B cell (primary cell): ENCODE data around the gene STXBP6. TPM values are rescaled to one million over a fixed set of nuclear protein-coding genes. Genes with fewer than 3 reads are reported as not detected.
"Not testable (repeated sequence)": the region's sequence is repeated elsewhere in the genome, so short reads cannot be mapped to it uniquely, and the experiment has no call there.

Experiments
- ATAC-seq: fragments of 200-7000 bp; cut with Tn5 transposase; one replicate; pipeline ENCODE4 v1.10.0; 2021; ENCODE audit warnings: low read depth, mild to moderate bottlenecking, moderate number of reproducible peaks, moderate library complexity
- CTCF ChIA-PET: fragments of 350-600 bp; sonication (Branson Sonifier 250); formaldehyde crosslinking; loops from one replicate; lab custom pipeline; 2021; ENCODE audit warnings: antibody characterized with exemption, inconsistent platforms; lab: Charles Lee
- POLR2A ChIA-PET: fragments of 350-600 bp; sonication (Branson Sonifier 250); formaldehyde crosslinking; loops from one replicate; lab custom pipeline; 2021; ENCODE audit warnings: antibody characterized with exemption; lab: Charles Lee
- DNase-seq: peaks from one replicate; pipeline ENCODE4 v3.0.0; 2013
- H2AFZ ChIP-seq: 2 replicates; pipeline ENCODE4 v1.6.1; 2012; ENCODE audit warnings: mild to moderate bottlenecking, low read depth, low read length; ENCODE audit not compliant: insufficient read depth, poor library complexity, severe bottlenecking
- H3K27ac ChIP-seq, 2 donors: 1 replicate in 1 of 2; 2 replicates in 1 of 2; pipeline ENCODE4 v1.5.1; 2012 to 2013; ENCODE audit warnings: low read length in 2 of 2, mild to moderate bottlenecking in 2 of 2, moderate library complexity in 1 of 2
- H3K27me3 ChIP-seq, 4 experiments: fragments of 200-600 bp in 1 of 4; sonication (generic) in 1 of 4; replicated peaks in 1 of 4; 1 replicate in 2 of 4; 2 replicates in 2 of 4; pipeline versions ENCODE4 v1.6.1 to v1.7.0; 2013 to 2016; ENCODE audit warnings: low read length in 3 of 4, mild to moderate bottlenecking in 2 of 4, mixed read lengths in 1 of 4, moderate library complexity in 1 of 4; ENCODE audit not compliant: insufficient read depth in 4 of 4, control insufficient read depth in 3 of 4; ENCODE audit errors: control extremely low read depth in 1 of 4
- H3K36me3 ChIP-seq, 2 experiments: replicated peaks in 1 of 2; 1 replicate in 1 of 2; 2 replicates in 1 of 2; pipeline versions ENCODE4 v1.6.1 to v1.7.1; 2013; ENCODE audit warnings: low read length in 1 of 2; ENCODE audit not compliant: insufficient read depth in 2 of 2, control insufficient read depth in 1 of 2; ENCODE audit errors: control extremely low read depth in 1 of 2, extremely low read depth in 1 of 2
- H3K4me1 ChIP-seq, 2 donors: fragments of 200-600 bp in 1 of 2; sonication (generic) in 1 of 2; 1 replicate in 1 of 2; 2 replicates in 1 of 2; pipeline versions ENCODE4 v1.5.1 to v1.6.1; 2013 to 2017; ENCODE audit warnings: low read length in 2 of 2; ENCODE audit not compliant: control insufficient read depth in 2 of 2, insufficient read depth in 2 of 2
- H3K4me2 ChIP-seq: replicated peaks from 2 replicates; pipeline ENCODE3; 2012; ENCODE audit warnings: mild to moderate bottlenecking, low read depth, low read length; ENCODE audit not compliant: poor library complexity, severe bottlenecking
- H3K4me3 ChIP-seq, 5 experiments: fragments of 200-600 bp in 1 of 5; sonication (generic) in 1 of 5; 1 replicate in 3 of 5; 2 replicates in 2 of 5; pipeline versions ENCODE4 v1.5.1 to v1.7.0; 2011 to 2016; ENCODE audit warnings: low read length in 4 of 5, mild to moderate bottlenecking in 4 of 5, low read depth in 2 of 5, control low read depth in 1 of 5, moderate library complexity in 1 of 5; ENCODE audit not compliant: insufficient read depth in 1 of 5; ENCODE audit errors: control extremely low read depth in 1 of 5, extremely low read depth in 1 of 5
- H3K79me2 ChIP-seq: fragments of 200-600 bp; sonication (generic); one replicate; pipeline ENCODE4 v1.6.0; 2016; ENCODE audit warnings: low read length; ENCODE audit not compliant: control insufficient read depth, insufficient read depth
- H3K9ac ChIP-seq: fragments of 200-600 bp; sonication (generic); 2 replicates; pipeline ENCODE4 v1.6.1; 2017; ENCODE audit warnings: mild to moderate bottlenecking, low read length, moderate library complexity
- H3K9me3 ChIP-seq, 3 donors: one replicate each; pipeline versions ENCODE4 v1.6.1 to v1.7.1; 2013; ENCODE audit warnings: low read length in 2 of 3; ENCODE audit not compliant: control insufficient read depth in 2 of 3, insufficient read depth in 1 of 3; ENCODE audit errors: control extremely low read depth in 1 of 3
- H4K20me1 ChIP-seq: 2 replicates; pipeline ENCODE4 v1.6.0; 2012; ENCODE audit warnings: mild to moderate bottlenecking, low read length; ENCODE audit not compliant: insufficient read depth, control insufficient read depth, poor library complexity, severe bottlenecking
- H3K27ac Mint-ChIP-seq: one replicate; pipeline ENCODE4 v1.8.0; 2021; ENCODE audit warnings: mixed read lengths
- H3K27me3 Mint-ChIP-seq: one replicate; pipeline ENCODE4 v1.8.0; 2021; ENCODE audit warnings: mixed read lengths
- H3K4me1 Mint-ChIP-seq: one replicate; pipeline ENCODE4 v1.8.0; 2021; ENCODE audit warnings: mixed read lengths
- H3K4me3 Mint-ChIP-seq: one replicate; pipeline ENCODE4 v1.8.0; 2021; ENCODE audit warnings: mixed read lengths
- H3K9me3 Mint-ChIP-seq: one replicate; pipeline ENCODE4 v1.8.0; 2022; ENCODE audit warnings: mixed read lengths; ENCODE audit not compliant: insufficient read depth
- CTCF ChIP-seq: fragments of 200-600 bp; IDR thresholded peaks from one replicate; pipeline ENCODE4 v1.8.0; 2022; ENCODE audit warnings: antibody characterized with exemption, mild to moderate bottlenecking
- EZH2 ChIP-seq: IDR thresholded peaks from 2 replicates; pipeline ENCODE4 v1.6.1; 2012; ENCODE audit warnings: borderline replicate concordance, low read depth, mild to moderate bottlenecking, moderate library complexity, low read length; ENCODE audit not compliant: insufficient read depth, poor library complexity, severe bottlenecking
- WGBS: methylation state at CpG from one replicate; pipeline ENCODE4 v1.1.5; 2013; ENCODE audit warnings: missing lambda C conversion rate; ENCODE audit not compliant: insufficient coverage; 5-methylcytosine and 5-hydroxymethylcytosine counted together
- intact Hi-C: fragments of 100-400 bp; cut with micrococcal nuclease; formaldehyde crosslinking; loops from one replicate; pipeline ENCODE4 v1.10.0; 2022
- polyA plus RNA-seq: library from polyadenylated mRNA; depleted of rRNA; stranded (reverse); fragments of >200 nt; gene quantifications from 2 replicates; pipeline ENCODE4 v1.2.3, GENCODE V29; 2012
- total RNA-seq, 2 donors: library from RNA; stranded (reverse); fragments of 120-200 nt in 1 of 2; gene quantifications; 1 replicate in 1 of 2; 2 replicates in 1 of 2; pipeline versions ENCODE4 v1.2.3 to v1.2.4, GENCODE V29; 2013 to 2022

The STXBP6 gene
- total and polyA plus RNA-seq, 2 donors (not counting 1 experiment from before 2014, with no cell fraction given) = 0.01 TPM; not detected in 1

GRCh38 chr14:24964048-24964447 lies 85.9 kb downstream of the STXBP6 start:
- no peak for DNase-seq
- 100% methylated on average over 1 of the region's 2 CpGs for WGBS
- Histone ChIP-seq H3K4me1 (no peaks in the 10 kb centered on the region), H3K27me3 (no peaks in the 10 kb centered on the region), H3K4me2 (no peak overlapping the region), H2AFZ (no peak overlapping the region), H3K9me3 (no peaks in the 10 kb centered on the region), H3K27ac (no peak overlapping the region), H3K36me3 (no peaks in the 10 kb centered on the region), H3K79me2 (no peaks in the 10 kb centered on the region), H4K20me1 (no peaks in the 10 kb centered on the region), H3K4me3 (no peak overlapping the region), H3K9ac (no peak overlapping the region)
- intact Hi-C loops = no loop called here
- Mint-ChIP-seq H3K27me3 (peaks cover 9% of the 10 kb centered on the region), H3K4me3 (no peak overlapping the region), H3K9me3 (no peaks in the 10 kb centered on the region), H3K27ac (no peak overlapping the region), H3K4me1 (no peaks in the 10 kb centered on the region)
- CTCF ChIA-PET = interaction anchor here (1.4 kb wide), 1 partner anchor 19 kb away, joined by 3 read pairs; no protein-coding TSS in a partner anchor
- no peak for ATAC-seq
- no peak for TF ChIP-seq EZH2
- no peak for TF ChIP-seq CTCF
- POLR2A ChIA-PET = no interaction called here

- not testable (repeated sequence) for ATAC-seq
Measured at GRCh38 chr14:24962118-24962517, 87.8 kb downstream of the STXBP6 start.

More at GRCh38 chr14:24962118-24962517, 87.8 kb downstream of the STXBP6 start:
- H3K27me3 ChIP-seq, H3K9me3 Mint-ChIP-seq, H3K27me3 Mint-ChIP-seq, intact Hi-C loops, H3K4me2 ChIP-seq, H4K20me1 ChIP-seq, H3K9me3 ChIP-seq, H3K4me1 Mint-ChIP-seq, H3K9ac ChIP-seq, H3K4me1 ChIP-seq, H2AFZ ChIP-seq, H3K4me3 Mint-ChIP-seq, H3K4me3 ChIP-seq, CTCF ChIA-PET, H3K79me2 ChIP-seq, POLR2A ChIA-PET, DNase-seq, H3K27ac ChIP-seq, H3K36me3 ChIP-seq, H3K27ac Mint-ChIP-seq: not testable (repeated sequence)
- WGBS = no CpG with 5 or more reads among the region's 6 CpGs
